Uterus (tissue), 4 donors: ENCODE data around the gene OST4. TPM values are rescaled to one million over a fixed set of nuclear protein-coding genes. Genes with fewer than 3 reads are reported as not detected.
A peak's percentile ranks its signal among the peaks of the same experiment; 100 is the strongest.

Experiments
- DNase-seq, 2 donors: peaks; one replicate each; pipeline ENCODE4 v3.0.0-alpha.2; 2019 to 2020
- H3K27ac ChIP-seq, 2 donors: fragments of 200-600 bp; sonication (generic); 1 replicate in 1 of 2; 2 replicates in 1 of 2; pipeline ENCODE4 v1.5.1; 2016 to 2018
- H3K27me3 ChIP-seq, 2 donors: fragments of 200-600 bp; sonication (generic); one replicate each; pipeline ENCODE4 v1.5.1; 2018 to 2019; ENCODE audit warnings: control low read depth in 1 of 2
- H3K36me3 ChIP-seq, 2 donors: fragments of 200-600 bp; sonication (generic); one replicate each; pipeline ENCODE4 v1.5.1; 2019; ENCODE audit warnings: control low read depth in 1 of 2
- H3K4me1 ChIP-seq, 2 donors: fragments of 200-600 bp; sonication (generic); one replicate each; pipeline ENCODE4 v1.5.1; 2018 to 2019; ENCODE audit warnings: control low read depth in 1 of 2
- H3K4me3 ChIP-seq, 2 donors: fragments of 200-600 bp; sonication (generic); 1 replicate in 1 of 2; 2 replicates in 1 of 2; pipeline ENCODE4 v1.5.1; 2018 to 2019; ENCODE audit warnings: mild to moderate bottlenecking in 1 of 2
- H3K9me3 ChIP-seq, 2 donors: fragments of 200-600 bp; sonication (generic); one replicate each; pipeline ENCODE4 v1.5.1; 2019; ENCODE audit warnings: control low read depth in 1 of 2
- CTCF ChIP-seq, 4 experiments: fragments of 200-600 bp in 2 of 4; fragments of 450-650 bp in 2 of 4; sonication (generic) in 2 of 4; IDR thresholded peaks; one replicate each; pipeline ENCODE4 v1.5.1; 2016 to 2019; ENCODE audit warnings: antibody characterized with exemption in 4 of 4, mild to moderate bottlenecking in 2 of 4, moderate library complexity in 1 of 4
- POLR2A ChIP-seq, 2 donors: fragments of 450-650 bp; IDR thresholded peaks; one replicate each; pipeline ENCODE4 v1.6.1; 2016; ENCODE audit warnings: antibody characterized with exemption in 2 of 2, mild to moderate bottlenecking in 1 of 2, moderate library complexity in 1 of 2
- intact Hi-C: fragments of 100-400 bp; cut with DNase I; formaldehyde crosslinking; loops from one replicate; pipeline ENCODE4 v1.15.1; 2023; ENCODE audit warnings: low total_unique reads
- total RNA-seq, 4 donors: library from RNA; depleted of rRNA in 3 of 4; stranded (reverse); fragments of >200 nt in 3 of 4; gene quantifications; one replicate each; pipeline versions ENCODE4 v1.1.0 to v1.2.4, GENCODE V29; 2014 to 2023
- donor health status: DM: yes; HTN: yes; CAD: no.

OST4 gene
- total RNA-seq, 4 donors from 2014 or later, result 76.3 to 387 (median 237) TPM

GRCh38 chr2:27086724-27087593 is 15.5 kb upstream of the OST4 start, which contains the start of gene KHK:
Gene KHK (plus strand): TSS chr2:27086772. CDS start chr2:27087260, 488 bp downstream.
- Histone ChIP-seq H3K9me3 (no peaks in the 10 kb centered on the region), H3K4me1 (peaks cover 0 to 20% of the 10 kb centered on the region in 2 donors), H3K4me3 (peak within 1 kb of the TSS; percentile 48 to 62), H3K27me3 (no peaks in the 10 kb centered on the region), H3K27ac (peak within 1 kb of the TSS; percentile 82 to 85), H3K36me3 (no peaks in the 10 kb centered on the region)
- intact Hi-C loops, result no loop called here
- TF ChIP-seq POLR2A (IDR thresholded peaks at IDR 0.05), result no peak
- TF ChIP-seq CTCF (IDR thresholded peaks at IDR 0.05), result no peak
- DNase-seq, result peak; percentile 66 to 73

GRCh38 chr2:27086090-27086723 is 14.8 kb upstream of the OST4 start:
- peaks cover 5 to 23% of the 10 kb centered on the region in 2 donors for H3K4me1 ChIP-seq
- TF ChIP-seq CTCF (IDR thresholded peaks at IDR 0.05) (peak; percentile 66 to 98 (median 94)), POLR2A (IDR thresholded peaks at IDR 0.05) (peak; percentile 47 to 61)
- H3K36me3 ChIP-seq, result no peaks in the 10 kb centered on the region
- peak; percentile 92 to 98 for DNase-seq
- H3K27ac ChIP-seq, result peak overlapping the region; percentile 82 to 85
- peak overlapping the region; percentile 48 to 62 for H3K4me3 ChIP-seq
- intact Hi-C loops, result no loop called here
- no peaks in the 10 kb centered on the region for H3K27me3 ChIP-seq
- no peaks in the 10 kb centered on the region for H3K9me3 ChIP-seq

GRCh38 chr2:27085673-27086089 is 14.2 kb upstream of the OST4 start:
- TF ChIP-seq CTCF (IDR thresholded peaks at IDR 0.05) (peak; percentile 52 to 62 (median 58)), POLR2A (IDR thresholded peaks at IDR 0.05) (no peak)
- Histone ChIP-seq H3K27me3 (no peaks in the 10 kb centered on the region), H3K9me3 (no peaks in the 10 kb centered on the region), H3K4me1 (peaks cover 5 to 23% of the 10 kb centered on the region in 2 donors), H3K27ac (peak overlapping the region; percentile 82 to 85), H3K36me3 (no peaks in the 10 kb centered on the region), H3K4me3 (peak overlapping the region; percentile 48 to 62)
- intact Hi-C loops, result no loop called here
- peak; percentile 75 to 80 for DNase-seq

- peak in 1 of 2 donors; percentile 40 for DNase-seq
- Histone ChIP-seq H3K27ac (peak overlapping the region; percentile 82 to 85), H3K4me3 (peak overlapping the region; percentile 48 to 62), H3K27me3 (no peaks in the 10 kb centered on the region), H3K9me3 (no peaks in the 10 kb centered on the region), H3K36me3 (no peaks in the 10 kb centered on the region), H3K4me1 (peaks cover 5 to 23% of the 10 kb centered on the region in 2 donors)
- TF ChIP-seq POLR2A (IDR thresholded peaks at IDR 0.05) (peak in 1 of 2 donors; percentile 2), CTCF (IDR thresholded peaks at IDR 0.05) (no peak)
- intact Hi-C loops, result no loop called here
Observed at GRCh38 chr2:27085062-27085672, 13.7 kb upstream of the OST4 start.
